ENCODE measurements around the gene GRIN3B. TPM values are rescaled to one million over a fixed set of nuclear protein-coding genes. Genes with fewer than 3 reads are reported as not detected.

The GRIN3B gene
- total RNA-seq, 1 donor from 2014 or later: 3.0 TPM

- TF ChIP-seq, protein P1, sequence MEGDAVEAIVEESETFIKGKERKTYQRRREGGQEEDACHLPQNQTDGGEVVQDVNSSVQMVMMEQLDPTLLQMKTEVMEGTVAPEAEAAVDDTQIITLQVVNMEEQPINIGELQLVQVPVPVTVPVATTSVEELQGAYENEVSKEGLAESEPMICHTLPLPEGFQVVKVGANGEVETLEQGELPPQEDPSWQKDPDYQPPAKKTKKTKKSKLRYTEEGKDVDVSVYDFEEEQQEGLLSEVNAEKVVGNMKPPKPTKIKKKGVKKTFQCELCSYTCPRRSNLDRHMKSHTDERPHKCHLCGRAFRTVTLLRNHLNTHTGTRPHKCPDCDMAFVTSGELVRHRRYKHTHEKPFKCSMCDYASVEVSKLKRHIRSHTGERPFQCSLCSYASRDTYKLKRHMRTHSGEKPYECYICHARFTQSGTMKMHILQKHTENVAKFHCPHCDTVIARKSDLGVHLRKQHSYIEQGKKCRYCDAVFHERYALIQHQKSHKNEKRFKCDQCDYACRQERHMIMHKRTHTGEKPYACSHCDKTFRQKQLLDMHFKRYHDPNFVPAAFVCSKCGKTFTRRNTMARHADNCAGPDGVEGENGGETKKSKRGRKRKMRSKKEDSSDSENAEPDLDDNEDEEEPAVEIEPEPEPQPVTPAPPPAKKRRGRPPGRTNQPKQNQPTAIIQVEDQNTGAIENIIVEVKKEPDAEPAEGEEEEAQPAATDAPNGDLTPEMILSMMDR (IDR thresholded peaks at IDR 0.05): no peak
- peaks cover 20% of the 10 kb centered on the region for H3K9me3 ChIP-seq
- H3K4me1 ChIP-seq: no peaks in the 10 kb centered on the region
- no peak overlapping the region for H3K27ac ChIP-seq
- H3K27me3 ChIP-seq (ENCODE audit: low read depth): no peaks in the 10 kb centered on the region
- H3K36me3 ChIP-seq: peaks cover 6% of the 10 kb centered on the region
- DNase-seq: no peak
- no peak overlapping the region for H3K4me3 ChIP-seq
- intact Hi-C loops (cut with DNase I): no loop called here
- no peak for ATAC-seq
Measured at GRCh38 chr19:1055886-1056620, 55.8 kb downstream of the GRIN3B start.

DNA sequence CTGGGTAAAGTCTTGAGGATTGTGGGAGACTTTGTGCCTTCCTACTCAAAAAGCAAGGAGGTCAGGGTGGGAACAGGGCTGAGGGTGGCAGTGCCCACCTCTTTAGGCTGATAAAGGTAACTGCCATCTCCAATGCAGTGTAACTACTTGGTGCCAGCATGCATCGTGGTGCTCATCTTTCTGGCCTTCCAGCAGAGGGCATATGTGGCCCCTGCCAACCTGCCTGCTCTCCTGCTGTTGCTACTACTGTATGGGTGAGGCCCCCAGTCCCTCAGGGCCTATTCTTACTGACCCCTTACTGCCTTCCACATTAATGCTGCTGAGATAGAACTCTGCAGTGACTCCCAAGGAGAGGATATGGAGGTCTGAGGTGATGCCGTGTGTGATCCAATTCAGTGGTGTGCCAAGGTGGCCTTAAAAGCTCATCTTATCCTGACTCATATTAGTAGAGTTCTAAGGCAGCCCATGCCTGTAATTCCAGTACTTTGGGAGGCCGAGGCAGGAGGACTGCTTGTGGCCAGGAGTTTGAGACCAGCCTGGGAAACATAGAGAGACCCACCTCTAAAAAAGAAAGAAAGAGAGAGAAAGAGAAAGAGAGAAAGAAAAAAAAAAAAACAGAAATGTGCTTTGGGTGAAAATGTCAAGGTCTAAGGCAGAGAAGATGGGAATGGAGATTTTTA is 57.1 kb downstream of the GRIN3B start:
- H3K27me3 ChIP-seq (ENCODE audit: low read depth): no peaks in the 10 kb centered on the region
- H3K27ac ChIP-seq: no peak overlapping the region
- intact Hi-C loops (cut with DNase I): no loop called here
- H3K4me1 ChIP-seq: no peaks in the 10 kb centered on the region
- H3K36me3 ChIP-seq: peaks cover 6% of the 10 kb centered on the region
- TF ChIP-seq, protein P1 (IDR thresholded peaks at IDR 0.05): peak; percentile 26
- H3K4me3 ChIP-seq: no peak overlapping the region
- peak; percentile 30 to 66 for ATAC-seq
- no peak for DNase-seq
- peaks cover 20% of the 10 kb centered on the region for H3K9me3 ChIP-seq

DNA sequence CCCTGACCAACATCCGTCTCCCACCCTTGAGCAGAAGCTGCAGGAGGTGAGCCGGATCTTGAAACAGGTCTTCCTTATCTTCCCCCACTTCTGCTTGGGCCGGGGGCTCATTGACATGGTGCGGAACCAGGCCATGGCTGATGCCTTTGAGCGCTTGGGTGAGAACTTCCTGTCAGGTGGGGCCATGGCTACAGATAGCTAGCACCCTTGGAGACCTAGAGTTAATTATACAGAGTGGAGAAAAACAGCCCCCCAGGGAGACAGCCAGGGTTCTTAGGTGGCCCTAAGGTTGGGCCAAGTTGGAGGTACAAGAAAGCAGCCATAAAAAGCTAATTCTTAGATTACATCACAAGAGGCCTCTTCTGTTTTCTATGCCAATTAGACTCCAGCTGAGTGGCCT is 57.9 kb downstream of the GRIN3B start:
- H3K9me3 ChIP-seq: peaks cover 20% of the 10 kb centered on the region
- no peaks in the 10 kb centered on the region for H3K4me1 ChIP-seq
- ATAC-seq: no peak
- H3K4me3 ChIP-seq: no peak overlapping the region
- H3K27ac ChIP-seq: no peak overlapping the region
- peaks cover 6% of the 10 kb centered on the region for H3K36me3 ChIP-seq
- TF ChIP-seq, protein P1 (IDR thresholded peaks at IDR 0.05): no peak
- intact Hi-C loops (cut with DNase I): no loop called here
- no peaks in the 10 kb centered on the region for H3K27me3 ChIP-seq (ENCODE audit: low read depth)
- no peak for DNase-seq

Other genes with a start within 250 kb of the GRIN3B start
- 8.9 TPM for gene MISP, start 249.3 kb upstream of the GRIN3B start, total RNA-seq
- gene PTBP1, start 203.0 kb upstream of the GRIN3B start, total RNA-seq: 254 TPM
- gene PLPPR3, start 178.5 kb upstream of the GRIN3B start, total RNA-seq: 2.1 TPM
- 1.7 TPM for gene AZU1, start 172.6 kb upstream of the GRIN3B start, total RNA-seq
- not detected for gene PRTN3, start 159.4 kb upstream of the GRIN3B start, total RNA-seq
- 0.97 TPM for gene ELANE, start 148.1 kb upstream of the GRIN3B start, total RNA-seq
- 282 TPM for gene CFD, start 140.8 kb upstream of the GRIN3B start, total RNA-seq
- gene MED16, start 107.2 kb upstream of the GRIN3B start, total RNA-seq: 46.1 TPM
- not detected for gene RNU6-9, start 106.9 kb upstream of the GRIN3B start, total RNA-seq
- gene R3HDM4, start 87.2 kb upstream of the GRIN3B start, total RNA-seq: 46.0 TPM
- gene KISS1R, start 83.1 kb upstream of the GRIN3B start, total RNA-seq: not detected
- 16.9 TPM for gene ARID3A, start 74.4 kb upstream of the GRIN3B start, total RNA-seq
- 29.2 TPM for gene WDR18, start 16.1 kb upstream of the GRIN3B start, total RNA-seq
- 159 TPM for gene TMEM259, start 20.7 kb downstream of the GRIN3B start, total RNA-seq
- not detected for gene RNU6-2, start 21.1 kb downstream of the GRIN3B start, total RNA-seq
- 158 TPM for gene CNN2, start 26.2 kb downstream of the GRIN3B start, total RNA-seq
- gene ABCA7, start 39.7 kb downstream of the GRIN3B start, total RNA-seq: 53.3 TPM
- gene ARHGAP45, start 66.7 kb downstream of the GRIN3B start, total RNA-seq: 83.5 TPM
- gene POLR2E, start 95.0 kb downstream of the GRIN3B start, total RNA-seq: 158 TPM
- 378 TPM for gene GPX4, start 103.6 kb downstream of the GRIN3B start, total RNA-seq
- gene SBNO2, start 173.8 kb downstream of the GRIN3B start, total RNA-seq: 91.6 TPM
- 50.5 TPM for gene STK11, start 205.4 kb downstream of the GRIN3B start, total RNA-seq
- 0.41 TPM for gene CBARP, start 237.6 kb downstream of the GRIN3B start, total RNA-seq
- 116 TPM for gene ATP5F1D, start 241.3 kb downstream of the GRIN3B start, total RNA-seq
- 76.3 TPM for gene MIDN, start 248.2 kb downstream of the GRIN3B start, total RNA-seq

Data from lower lobe of right lung (tissue), 2 donors.